Measurements from ENCODE around the gene PATL2.
"Not testable (repeated sequence)": the region's sequence is repeated elsewhere in the genome, so short reads cannot be mapped to it uniquely, and the experiment has no call there.

PATL2 gene

DNA sequence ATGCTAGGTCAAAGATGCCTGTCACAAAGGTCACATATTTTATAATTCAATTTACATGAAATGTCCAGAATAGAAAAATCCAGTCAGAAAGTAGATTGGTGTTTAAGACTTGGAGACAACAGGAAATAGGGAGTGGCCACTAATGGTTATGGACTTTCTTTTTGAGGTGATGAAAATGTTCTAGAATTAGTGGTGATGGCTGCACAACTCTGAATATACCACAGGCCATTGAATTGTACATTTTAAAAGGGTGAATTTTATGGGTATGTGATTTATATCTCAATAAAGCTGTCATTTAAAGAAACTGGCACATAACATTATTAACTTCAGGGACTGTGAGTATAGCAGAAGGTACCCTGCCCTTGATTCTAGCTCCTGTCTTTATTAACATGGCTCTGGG is 63.5 kb downstream of the PATL2 start:
- no peak overlapping the region for H3K4me3 ChIP-seq (ENCODE audit: low read depth, low read length)
- TF ChIP-seq CTCF (IDR thresholded peaks at IDR 0.05; ENCODE audit: low read depth, low read length): no peak
- peaks cover 42% of the 10 kb centered on the region for H3K36me3 ChIP-seq
- H3K9me3 ChIP-seq (ENCODE audit: severe bottlenecking): no peaks in the 10 kb centered on the region
- H3K27me3 ChIP-seq (ENCODE audit: insufficient read depth, low read depth, severe bottlenecking): no peaks in the 10 kb centered on the region
- no peak overlapping the region for H3K27ac ChIP-seq
- DNase-seq: no peak

GRCh38 chr15:44647036-44647435 is 64.1 kb downstream of the PATL2 start:
- H3K27ac ChIP-seq: no peak overlapping the region
- H3K9me3 ChIP-seq (ENCODE audit: severe bottlenecking): no peaks in the 10 kb centered on the region
- no peaks in the 10 kb centered on the region for H3K27me3 ChIP-seq (ENCODE audit: insufficient read depth, low read depth, severe bottlenecking)
- H3K36me3 ChIP-seq: peaks cover 42% of the 10 kb centered on the region
- DNase-seq: no peak
- TF ChIP-seq CTCF (IDR thresholded peaks at IDR 0.05; ENCODE audit: low read depth, low read length): no peak
- H3K4me3 ChIP-seq (ENCODE audit: low read depth, low read length): no peak overlapping the region

- no peaks in the 10 kb centered on the region for H3K27me3 ChIP-seq (ENCODE audit: insufficient read depth, low read depth, severe bottlenecking)
- DNase-seq: no peak
- no peak for TF ChIP-seq CTCF (IDR thresholded peaks at IDR 0.05; ENCODE audit: low read depth, low read length)
- H3K36me3 ChIP-seq: peaks cover 36% of the 10 kb centered on the region
- no peaks in the 10 kb centered on the region for H3K9me3 ChIP-seq (ENCODE audit: severe bottlenecking)
- H3K4me3 ChIP-seq (ENCODE audit: low read depth, low read length): no peak overlapping the region
- no peak overlapping the region for H3K27ac ChIP-seq
Observed at GRCh38 chr15:44646460-44646859, 64.7 kb downstream of the PATL2 start.

- no peaks in the 10 kb centered on the region for H3K27me3 ChIP-seq (ENCODE audit: insufficient read depth, low read depth, severe bottlenecking)
- TF ChIP-seq CTCF (IDR thresholded peaks at IDR 0.05; ENCODE audit: low read depth, low read length): no peak
- peaks cover 20% of the 10 kb centered on the region for H3K36me3 ChIP-seq
- no peaks in the 10 kb centered on the region for H3K9me3 ChIP-seq (ENCODE audit: severe bottlenecking)
- DNase-seq: no peak
- no peak overlapping the region for H3K4me3 ChIP-seq (ENCODE audit: low read depth, low read length)
- H3K27ac ChIP-seq: no peak overlapping the region
Observed at GRCh38 chr15:44641651-44642050, 69.5 kb downstream of the PATL2 start.

DNA sequence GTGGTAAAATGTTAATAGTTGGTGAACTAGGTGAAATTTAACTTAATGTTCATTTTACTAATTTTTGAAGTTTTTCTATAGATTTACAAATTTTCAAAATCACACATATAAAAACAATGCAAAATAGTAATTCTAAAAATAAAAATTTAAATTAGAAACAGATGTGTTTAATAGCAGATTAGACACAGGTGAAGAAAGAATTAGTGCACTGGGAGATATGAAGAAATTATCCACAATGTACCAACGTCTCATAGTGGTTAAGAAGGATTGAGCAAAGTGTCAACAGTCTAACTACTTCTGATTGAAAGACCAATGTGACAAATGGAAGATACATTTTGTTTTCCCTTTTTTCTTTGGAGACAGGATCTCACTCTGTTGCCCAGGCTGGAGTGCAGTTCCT is 74.1 kb downstream of the PATL2 start:
- DNase-seq: no peak
- H3K27ac ChIP-seq: no peak overlapping the region
- H3K4me3 ChIP-seq (ENCODE audit: low read depth, low read length): no peak overlapping the region
- peaks cover 13% of the 10 kb centered on the region for H3K36me3 ChIP-seq
- no peaks in the 10 kb centered on the region for H3K27me3 ChIP-seq (ENCODE audit: insufficient read depth, low read depth, severe bottlenecking)
- H3K9me3 ChIP-seq (ENCODE audit: severe bottlenecking): no peaks in the 10 kb centered on the region
- no peak for TF ChIP-seq CTCF (IDR thresholded peaks at IDR 0.05; ENCODE audit: low read depth, low read length)

DNA sequence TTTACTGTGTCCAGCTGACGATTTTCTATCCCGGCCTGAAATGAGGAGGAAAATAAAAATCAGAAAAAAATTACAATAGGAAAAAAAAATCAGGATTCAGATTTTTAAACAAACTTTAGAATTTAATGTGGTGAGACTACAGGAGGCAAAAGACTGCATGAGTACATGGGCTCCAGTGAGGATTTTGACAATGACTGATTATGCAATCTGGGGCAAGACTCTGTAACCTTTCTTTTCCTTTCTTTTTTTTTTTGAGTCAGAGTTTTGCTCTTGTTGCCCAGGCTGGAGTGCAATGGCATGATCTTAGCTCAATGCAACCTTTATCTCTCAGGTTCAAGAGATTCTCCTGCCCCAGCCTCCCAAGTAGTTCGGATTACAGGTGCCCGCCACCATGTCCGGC is 77.5 kb downstream of the PATL2 start:
- no peak for DNase-seq

GRCh38 chr15:44625286-44625685 is 85.8 kb downstream of the PATL2 start:
- not testable (repeated sequence) for DNase-seq, H3K27ac ChIP-seq
- H3K36me3 ChIP-seq: peaks cover 14% of the 10 kb centered on the region

More for the DNA sequence above, 77.5 kb downstream of the PATL2 start:
- Histone ChIP-seq H3K27me3 (ENCODE audit: insufficient read depth, low read depth, severe bottlenecking) (no peaks in the 10 kb centered on the region), H3K36me3 (peaks cover 11% of the 10 kb centered on the region), H3K9me3 (ENCODE audit: severe bottlenecking) (no peaks in the 10 kb centered on the region), H3K4me3 (ENCODE audit: low read depth, low read length) (no peak overlapping the region), H3K27ac (no peak overlapping the region)
- no peak for TF ChIP-seq CTCF (IDR thresholded peaks at IDR 0.05; ENCODE audit: low read depth, low read length)

More at GRCh38 chr15:44625286-44625685, 85.8 kb downstream of the PATL2 start:
- not testable (repeated sequence) for H3K4me3 ChIP-seq (ENCODE audit: low read depth, low read length); H3K27me3 ChIP-seq (ENCODE audit: insufficient read depth, low read depth, severe bottlenecking); H3K9me3 ChIP-seq (ENCODE audit: severe bottlenecking)
